Measurements from ENCODE around the gene EFCAB6. TPM values are rescaled to one million over a fixed set of nuclear protein-coding genes. Genes with fewer than 3 reads are reported as not detected.

EFCAB6 gene
- total and polyA plus RNA-seq, 2 donors (not counting 1 experiment from before 2014, with no cell fraction given), result 0.07 to 0.10 TPM

DNA sequence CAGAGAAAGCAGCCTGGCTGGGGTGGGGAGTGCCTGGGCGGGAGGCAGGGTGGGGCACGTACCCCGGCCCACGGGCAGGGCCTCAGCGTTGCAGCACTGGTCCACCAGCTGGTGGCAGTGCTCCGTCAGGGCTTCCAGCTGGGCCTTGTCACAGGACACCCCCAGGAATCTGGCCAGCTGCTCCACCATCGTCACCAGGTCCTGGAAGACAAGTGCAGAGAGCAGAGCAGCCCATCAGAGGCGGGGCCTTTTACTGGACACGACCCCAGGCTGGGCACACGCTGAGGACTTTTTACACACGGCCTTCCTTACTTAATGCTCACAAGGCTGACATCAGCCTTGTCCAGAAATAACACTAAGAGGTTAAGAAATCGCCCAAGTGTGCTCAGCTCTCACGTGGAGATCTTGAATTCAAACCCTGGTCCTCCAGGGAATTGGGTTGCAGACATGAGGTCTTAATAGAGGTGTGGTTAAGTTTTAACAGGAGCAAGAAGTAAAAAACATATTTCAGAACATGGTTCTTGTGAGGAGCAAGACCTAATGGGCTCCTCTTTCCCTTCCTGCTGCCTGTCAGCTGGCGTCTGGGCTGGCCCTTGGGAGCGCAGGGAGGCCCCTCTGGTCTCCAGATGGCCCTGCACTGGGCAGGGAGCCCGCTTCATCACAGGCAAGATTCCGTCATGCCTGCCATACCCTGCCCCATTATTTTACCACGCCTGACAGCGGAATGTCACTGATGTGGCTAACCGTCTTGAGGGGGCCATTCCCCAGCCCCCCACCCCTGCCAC lies 17.1 kb upstream of the EFCAB6 start:
- H3K27ac ChIP-seq (ENCODE audit: low read length in 2 of 2), result no peak overlapping the region
- H3K4me1 Mint-ChIP-seq, result no peaks in the 10 kb centered on the region
- no peaks in the 10 kb centered on the region for H3K36me3 ChIP-seq (replicated peaks in 1 of 2; ENCODE audit: control extremely low read depth in 1 of 2, control insufficient read depth in 1 of 2, extremely low read depth in 1 of 2, insufficient read depth in 2 of 2, low read length in 1 of 2)
- CTCF ChIA-PET, result no interaction called here
- H2AFZ ChIP-seq (ENCODE audit: insufficient read depth, low read depth, low read length, poor library complexity, severe bottlenecking), result no peak overlapping the region
- POLR2A ChIA-PET, result no interaction called here
- H3K4me2 ChIP-seq (replicated peaks; ENCODE audit: low read depth, low read length, poor library complexity, severe bottlenecking), result no peak overlapping the region
- H3K4me3 ChIP-seq (ENCODE audit: control extremely low read depth in 1 of 5, extremely low read depth in 1 of 5, insufficient read depth in 1 of 5, low read depth in 2 of 5, low read length in 4 of 5), result no peak overlapping the region
- H3K27me3 Mint-ChIP-seq, result peaks cover 12% of the 10 kb centered on the region
- intact Hi-C loops (cut with micrococcal nuclease), result no loop called here
- H3K27ac Mint-ChIP-seq, result no peak overlapping the region
- ATAC-seq (ENCODE audit: low read depth) (no peak), DNase-seq (no peak)
- TF ChIP-seq EZH2 (IDR thresholded peaks at IDR 0.05; ENCODE audit: borderline replicate concordance, insufficient read depth, low read depth, low read length, poor library complexity, severe bottlenecking), result no peak
- TF ChIP-seq, protein P1, sequence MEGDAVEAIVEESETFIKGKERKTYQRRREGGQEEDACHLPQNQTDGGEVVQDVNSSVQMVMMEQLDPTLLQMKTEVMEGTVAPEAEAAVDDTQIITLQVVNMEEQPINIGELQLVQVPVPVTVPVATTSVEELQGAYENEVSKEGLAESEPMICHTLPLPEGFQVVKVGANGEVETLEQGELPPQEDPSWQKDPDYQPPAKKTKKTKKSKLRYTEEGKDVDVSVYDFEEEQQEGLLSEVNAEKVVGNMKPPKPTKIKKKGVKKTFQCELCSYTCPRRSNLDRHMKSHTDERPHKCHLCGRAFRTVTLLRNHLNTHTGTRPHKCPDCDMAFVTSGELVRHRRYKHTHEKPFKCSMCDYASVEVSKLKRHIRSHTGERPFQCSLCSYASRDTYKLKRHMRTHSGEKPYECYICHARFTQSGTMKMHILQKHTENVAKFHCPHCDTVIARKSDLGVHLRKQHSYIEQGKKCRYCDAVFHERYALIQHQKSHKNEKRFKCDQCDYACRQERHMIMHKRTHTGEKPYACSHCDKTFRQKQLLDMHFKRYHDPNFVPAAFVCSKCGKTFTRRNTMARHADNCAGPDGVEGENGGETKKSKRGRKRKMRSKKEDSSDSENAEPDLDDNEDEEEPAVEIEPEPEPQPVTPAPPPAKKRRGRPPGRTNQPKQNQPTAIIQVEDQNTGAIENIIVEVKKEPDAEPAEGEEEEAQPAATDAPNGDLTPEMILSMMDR (IDR thresholded peaks at IDR 0.05), result no peak
- no peaks in the 10 kb centered on the region for H3K27me3 ChIP-seq (replicated peaks in 1 of 4; ENCODE audit: control extremely low read depth in 1 of 4, control insufficient read depth in 3 of 4, insufficient read depth in 4 of 4, low read length in 3 of 4)
- H3K9ac ChIP-seq (ENCODE audit: low read length), result no peak overlapping the region
- 68% methylated on average over 17 of the region's 20 CpGs for WGBS (ENCODE audit: insufficient coverage)
- no peaks in the 10 kb centered on the region for H3K9me3 ChIP-seq (ENCODE audit: control extremely low read depth in 1 of 3, control insufficient read depth in 2 of 3, insufficient read depth in 1 of 3, low read length in 2 of 3)
- no peaks in the 10 kb centered on the region for H3K4me1 ChIP-seq (ENCODE audit: control insufficient read depth in 2 of 2, insufficient read depth in 2 of 2, low read length in 2 of 2)
- no peaks in the 10 kb centered on the region for H3K9me3 Mint-ChIP-seq (ENCODE audit: insufficient read depth)
- no peaks in the 10 kb centered on the region for H4K20me1 ChIP-seq (ENCODE audit: control insufficient read depth, insufficient read depth, low read length, poor library complexity, severe bottlenecking)
- no peaks in the 10 kb centered on the region for H3K79me2 ChIP-seq (ENCODE audit: control insufficient read depth, insufficient read depth, low read length)
- H3K4me3 Mint-ChIP-seq, result no peak overlapping the region

DNA sequence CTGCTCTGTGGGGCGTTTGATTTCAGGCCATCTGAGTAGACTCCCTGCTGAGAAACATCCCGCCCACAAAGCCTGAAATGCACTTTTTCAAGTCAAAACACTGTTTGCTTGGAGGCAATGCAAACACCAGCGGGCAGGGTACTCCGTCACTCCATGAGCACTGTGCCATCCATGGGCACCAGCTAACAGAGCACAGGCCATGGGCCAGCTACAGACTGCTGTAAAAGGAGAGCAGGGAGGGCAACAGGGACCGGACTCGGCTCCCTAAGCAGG lies 16.6 kb upstream of the EFCAB6 start:
- no peaks in the 10 kb centered on the region for H3K9me3 Mint-ChIP-seq (ENCODE audit: insufficient read depth)
- H3K4me3 Mint-ChIP-seq, result no peak overlapping the region
- H3K27ac Mint-ChIP-seq, result no peak overlapping the region
- Histone ChIP-seq H2AFZ (ENCODE audit: insufficient read depth, low read depth, low read length, poor library complexity, severe bottlenecking) (no peak overlapping the region), H3K4me1 (ENCODE audit: control insufficient read depth in 2 of 2, insufficient read depth in 2 of 2, low read length in 2 of 2) (no peaks in the 10 kb centered on the region), H3K4me3 (ENCODE audit: control extremely low read depth in 1 of 5, extremely low read depth in 1 of 5, insufficient read depth in 1 of 5, low read depth in 2 of 5, low read length in 4 of 5) (no peak overlapping the region), H3K9ac (ENCODE audit: low read length) (no peak overlapping the region), H4K20me1 (ENCODE audit: control insufficient read depth, insufficient read depth, low read length, poor library complexity, severe bottlenecking) (no peaks in the 10 kb centered on the region), H3K27ac (ENCODE audit: low read length in 2 of 2) (no peak overlapping the region), H3K4me2 (replicated peaks; ENCODE audit: low read depth, low read length, poor library complexity, severe bottlenecking) (no peak overlapping the region), H3K79me2 (ENCODE audit: control insufficient read depth, insufficient read depth, low read length) (no peaks in the 10 kb centered on the region), H3K36me3 (replicated peaks in 1 of 2; ENCODE audit: control extremely low read depth in 1 of 2, control insufficient read depth in 1 of 2, extremely low read depth in 1 of 2, insufficient read depth in 2 of 2, low read length in 1 of 2) (no peaks in the 10 kb centered on the region), H3K9me3 (ENCODE audit: control extremely low read depth in 1 of 3, control insufficient read depth in 2 of 3, insufficient read depth in 1 of 3, low read length in 2 of 3) (no peaks in the 10 kb centered on the region), H3K27me3 (replicated peaks in 1 of 4; ENCODE audit: control extremely low read depth in 1 of 4, control insufficient read depth in 3 of 4, insufficient read depth in 4 of 4, low read length in 3 of 4) (no peaks in the 10 kb centered on the region)
- TF ChIP-seq, protein P1 (IDR thresholded peaks at IDR 0.05), result no peak
- no peak for TF ChIP-seq EZH2 (IDR thresholded peaks at IDR 0.05; ENCODE audit: borderline replicate concordance, insufficient read depth, low read depth, low read length, poor library complexity, severe bottlenecking)
- no peaks in the 10 kb centered on the region for H3K4me1 Mint-ChIP-seq
- ChIA-PET POLR2A (no interaction called here), CTCF (no interaction called here)
- peaks cover 12% of the 10 kb centered on the region for H3K27me3 Mint-ChIP-seq
- no peak for ATAC-seq (ENCODE audit: low read depth)
- DNase-seq, result no peak
- 85% methylated on average over 6 of the region's 6 CpGs for WGBS (ENCODE audit: insufficient coverage)
- intact Hi-C loops (cut with micrococcal nuclease), result no loop called here
